Measurements from ENCODE around the gene CFB. TPM values are rescaled to one million over a fixed set of nuclear protein-coding genes. Genes with fewer than 3 reads are reported as not detected.

The CFB gene
- total RNA-seq, 1 donor = 12.1 TPM

DNA sequence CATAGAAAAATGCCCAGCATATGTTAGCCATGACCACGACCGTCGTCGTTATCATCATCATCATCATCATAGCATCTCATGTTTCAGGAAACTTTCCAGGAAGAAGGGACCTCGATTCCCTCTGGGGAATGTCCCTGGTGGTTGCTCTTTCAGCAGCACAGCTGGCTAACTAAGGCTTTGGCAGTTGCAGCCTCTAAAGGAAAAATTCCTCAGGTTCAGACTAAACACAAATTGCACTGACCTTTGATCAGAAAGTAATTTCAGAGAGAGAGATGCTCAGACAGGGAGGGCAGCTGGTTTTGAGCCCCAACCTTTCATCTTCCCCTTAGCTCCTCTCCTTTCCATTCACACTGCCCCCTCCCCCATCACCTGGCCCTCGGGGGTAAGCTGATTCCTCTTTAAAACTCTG lies 5.6 kb upstream of the CFB start:
- no peak overlapping the region for H3K4me3 ChIP-seq (ENCODE audit: low read depth, low read length)
- DNase-seq (ENCODE audit: low read depth) = peak; percentile 52
- TF ChIP-seq, protein P1, sequence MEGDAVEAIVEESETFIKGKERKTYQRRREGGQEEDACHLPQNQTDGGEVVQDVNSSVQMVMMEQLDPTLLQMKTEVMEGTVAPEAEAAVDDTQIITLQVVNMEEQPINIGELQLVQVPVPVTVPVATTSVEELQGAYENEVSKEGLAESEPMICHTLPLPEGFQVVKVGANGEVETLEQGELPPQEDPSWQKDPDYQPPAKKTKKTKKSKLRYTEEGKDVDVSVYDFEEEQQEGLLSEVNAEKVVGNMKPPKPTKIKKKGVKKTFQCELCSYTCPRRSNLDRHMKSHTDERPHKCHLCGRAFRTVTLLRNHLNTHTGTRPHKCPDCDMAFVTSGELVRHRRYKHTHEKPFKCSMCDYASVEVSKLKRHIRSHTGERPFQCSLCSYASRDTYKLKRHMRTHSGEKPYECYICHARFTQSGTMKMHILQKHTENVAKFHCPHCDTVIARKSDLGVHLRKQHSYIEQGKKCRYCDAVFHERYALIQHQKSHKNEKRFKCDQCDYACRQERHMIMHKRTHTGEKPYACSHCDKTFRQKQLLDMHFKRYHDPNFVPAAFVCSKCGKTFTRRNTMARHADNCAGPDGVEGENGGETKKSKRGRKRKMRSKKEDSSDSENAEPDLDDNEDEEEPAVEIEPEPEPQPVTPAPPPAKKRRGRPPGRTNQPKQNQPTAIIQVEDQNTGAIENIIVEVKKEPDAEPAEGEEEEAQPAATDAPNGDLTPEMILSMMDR (IDR thresholded peaks at IDR 0.05; ENCODE audit: insufficient read depth, low read depth, low read length) = no peak

DNA sequence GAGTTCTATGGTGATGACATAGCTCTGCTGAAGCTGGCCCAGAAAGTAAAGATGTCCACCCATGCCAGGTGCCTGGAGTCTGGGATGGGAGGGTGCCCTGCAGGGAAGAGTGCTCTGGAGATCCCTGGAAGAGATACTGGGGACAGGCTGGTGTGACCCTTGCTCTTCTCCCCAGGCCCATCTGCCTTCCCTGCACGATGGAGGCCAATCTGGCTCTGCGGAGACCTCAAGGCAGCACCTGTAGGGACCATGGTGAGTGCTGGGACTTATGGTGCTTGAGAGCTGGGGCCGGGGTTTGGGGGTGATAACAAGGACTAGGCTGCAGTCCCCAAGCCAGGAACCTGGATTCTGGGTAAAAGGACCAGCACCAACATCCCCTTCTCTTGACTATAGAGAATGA lies 2.2 kb upstream of the CFB start:
- DNase-seq (ENCODE audit: low read depth) = no peak
- H3K4me3 ChIP-seq (ENCODE audit: low read depth, low read length) = no peak overlapping the region
- TF ChIP-seq, protein P1 (IDR thresholded peaks at IDR 0.05; ENCODE audit: insufficient read depth, low read depth, low read length) = no peak

DNA sequence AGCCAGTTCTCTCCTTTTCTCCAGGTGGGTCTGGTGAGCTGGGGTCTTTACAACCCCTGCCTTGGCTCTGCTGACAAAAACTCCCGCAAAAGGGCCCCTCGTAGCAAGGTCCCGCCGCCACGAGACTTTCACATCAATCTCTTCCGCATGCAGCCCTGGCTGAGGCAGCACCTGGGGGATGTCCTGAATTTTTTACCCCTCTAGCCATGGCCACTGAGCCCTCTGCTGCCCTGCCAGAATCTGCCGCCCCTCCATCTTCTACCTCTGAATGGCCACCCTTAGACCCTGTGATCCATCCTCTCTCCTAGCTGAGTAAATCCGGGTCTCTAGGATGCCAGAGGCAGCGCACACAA lies 765 bp upstream of the CFB start:
- DNase-seq (ENCODE audit: low read depth) = no peak
- TF ChIP-seq, protein P1 (IDR thresholded peaks at IDR 0.05; ENCODE audit: insufficient read depth, low read depth, low read length) = no peak
- no peak overlapping the region for H3K4me3 ChIP-seq (ENCODE audit: low read depth, low read length)

DNA sequence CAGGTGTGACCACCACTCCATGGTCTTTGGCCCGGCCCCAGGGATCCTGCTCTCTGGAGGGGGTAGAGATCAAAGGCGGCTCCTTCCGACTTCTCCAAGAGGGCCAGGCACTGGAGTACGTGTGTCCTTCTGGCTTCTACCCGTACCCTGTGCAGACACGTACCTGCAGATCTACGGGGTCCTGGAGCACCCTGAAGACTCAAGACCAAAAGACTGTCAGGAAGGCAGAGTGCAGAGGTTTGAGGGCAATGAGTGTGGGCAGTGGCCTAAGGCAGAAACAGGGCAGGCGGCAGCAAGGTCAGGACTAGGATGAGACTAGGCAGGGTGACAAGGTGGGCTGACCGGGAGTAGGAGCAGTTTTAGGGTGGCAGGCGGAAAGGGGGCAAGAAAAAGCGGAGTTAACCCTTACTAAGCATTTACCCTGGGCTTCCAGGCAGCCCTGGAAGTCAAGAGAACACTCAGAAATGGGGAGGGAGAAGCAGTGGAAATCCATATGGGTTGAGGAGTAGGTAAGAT lies 533 bp downstream of the CFB start:
- H3K4me3 ChIP-seq (ENCODE audit: low read depth, low read length) = no peak overlapping the region
- TF ChIP-seq, protein P1 (IDR thresholded peaks at IDR 0.05; ENCODE audit: insufficient read depth, low read depth, low read length) = no peak
- no peak for DNase-seq (ENCODE audit: low read depth)

DNA sequence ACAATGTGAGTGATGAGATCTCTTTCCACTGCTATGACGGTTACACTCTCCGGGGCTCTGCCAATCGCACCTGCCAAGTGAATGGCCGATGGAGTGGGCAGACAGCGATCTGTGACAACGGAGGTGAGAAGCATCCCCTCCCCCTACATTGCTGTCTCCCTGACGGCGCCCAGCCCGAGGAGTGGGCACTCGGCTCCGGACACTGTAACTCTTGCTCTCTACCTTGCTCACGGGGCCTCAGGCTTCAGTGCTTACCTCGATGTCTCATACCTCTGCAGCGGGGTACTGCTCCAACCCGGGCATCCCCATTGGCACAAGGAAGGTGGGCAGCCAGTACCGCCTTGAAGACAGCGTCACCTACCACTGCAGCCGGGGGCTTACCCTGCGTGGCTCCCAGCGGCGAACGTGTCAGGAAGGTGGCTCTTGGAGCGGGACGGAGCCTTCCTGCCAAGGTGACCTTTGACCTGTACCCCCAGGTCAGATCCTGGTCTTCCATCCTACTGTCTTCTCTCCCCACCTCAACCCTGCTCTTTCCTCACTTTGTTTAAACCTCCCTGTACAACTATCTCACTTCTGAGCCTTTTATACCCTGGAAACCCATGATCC lies 1.3 kb downstream of the CFB start:
- H3K4me3 ChIP-seq (ENCODE audit: low read depth, low read length) = no peak overlapping the region
- no peak for DNase-seq (ENCODE audit: low read depth)
- TF ChIP-seq, protein P1 (IDR thresholded peaks at IDR 0.05; ENCODE audit: insufficient read depth, low read depth, low read length) = no peak

DNA sequence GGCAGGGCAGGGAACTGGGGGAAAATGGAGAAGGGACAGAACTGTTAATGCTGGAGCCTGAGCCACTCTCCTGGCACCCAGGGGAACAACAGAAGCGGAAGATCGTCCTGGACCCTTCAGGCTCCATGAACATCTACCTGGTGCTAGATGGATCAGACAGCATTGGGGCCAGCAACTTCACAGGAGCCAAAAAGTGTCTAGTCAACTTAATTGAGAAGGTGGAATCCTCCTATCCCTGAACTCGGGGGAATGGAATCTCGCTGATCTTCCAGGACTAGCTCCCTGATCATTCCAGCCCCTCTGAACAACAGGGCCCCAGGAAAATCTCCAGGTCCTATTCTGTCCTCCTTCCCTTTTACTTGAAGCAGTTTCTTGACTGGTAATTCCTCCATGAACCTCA lies 2.0 kb downstream of the CFB start:
- DNase-seq (ENCODE audit: low read depth) = no peak
- no peak overlapping the region for H3K4me3 ChIP-seq (ENCODE audit: low read depth, low read length)
- TF ChIP-seq, protein P1 (IDR thresholded peaks at IDR 0.05; ENCODE audit: insufficient read depth, low read depth, low read length) = no peak

DNA sequence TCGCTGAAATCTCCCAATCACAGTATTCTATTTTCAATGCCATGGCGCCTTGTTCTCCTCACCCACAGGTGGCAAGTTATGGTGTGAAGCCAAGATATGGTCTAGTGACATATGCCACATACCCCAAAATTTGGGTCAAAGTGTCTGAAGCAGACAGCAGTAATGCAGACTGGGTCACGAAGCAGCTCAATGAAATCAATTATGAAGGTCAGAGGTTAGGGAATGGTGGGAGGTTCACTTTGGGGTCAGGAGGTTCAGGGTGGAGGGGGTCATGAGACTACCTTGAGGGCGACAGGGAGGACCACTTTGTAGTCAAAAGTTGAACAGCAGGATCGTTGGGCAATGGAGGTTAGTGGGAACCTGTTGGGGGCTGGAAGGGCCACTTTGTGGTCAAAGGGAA lies 2.4 kb downstream of the CFB start:
- TF ChIP-seq, protein P1 (IDR thresholded peaks at IDR 0.05; ENCODE audit: insufficient read depth, low read depth, low read length) = no peak
- no peak for DNase-seq (ENCODE audit: low read depth)
- no peak overlapping the region for H3K4me3 ChIP-seq (ENCODE audit: low read depth, low read length)
